ENCODE results near the gene DBNDD1. TPM values are rescaled to one million over a fixed set of nuclear protein-coding genes. Genes with fewer than 3 reads are reported as not detected.

The DBNDD1 gene
- total and polyA plus RNA-seq, 8 donors: 6.2 to 12.9 (median 9.5) TPM

GRCh38 chr16:89966756-89967155 lies 52.5 kb downstream of the DBNDD1 start:
- intact Hi-C loops (cut with DNase I): no loop called here
- Histone ChIP-seq H3K4me1 (peaks cover 0 to 11% (median 7%) of the 10 kb centered on the region in 3 donors), H3K36me3 (no peaks in the 10 kb centered on the region), H3K27ac (no peak overlapping the region), H3K9me3 (no peaks in the 10 kb centered on the region), H3K4me3 (no peak overlapping the region), H3K27me3 (no peaks in the 10 kb centered on the region)
- no peak for TF ChIP-seq CTCF (IDR thresholded peaks at IDR 0.05)
- DNase-seq (no peak), ATAC-seq (no peak), FAIRE-seq (no peak)
- 88 to 89% methylated on average over 9 of the region's 9 CpGs for WGBS, 2 donors

DNA sequence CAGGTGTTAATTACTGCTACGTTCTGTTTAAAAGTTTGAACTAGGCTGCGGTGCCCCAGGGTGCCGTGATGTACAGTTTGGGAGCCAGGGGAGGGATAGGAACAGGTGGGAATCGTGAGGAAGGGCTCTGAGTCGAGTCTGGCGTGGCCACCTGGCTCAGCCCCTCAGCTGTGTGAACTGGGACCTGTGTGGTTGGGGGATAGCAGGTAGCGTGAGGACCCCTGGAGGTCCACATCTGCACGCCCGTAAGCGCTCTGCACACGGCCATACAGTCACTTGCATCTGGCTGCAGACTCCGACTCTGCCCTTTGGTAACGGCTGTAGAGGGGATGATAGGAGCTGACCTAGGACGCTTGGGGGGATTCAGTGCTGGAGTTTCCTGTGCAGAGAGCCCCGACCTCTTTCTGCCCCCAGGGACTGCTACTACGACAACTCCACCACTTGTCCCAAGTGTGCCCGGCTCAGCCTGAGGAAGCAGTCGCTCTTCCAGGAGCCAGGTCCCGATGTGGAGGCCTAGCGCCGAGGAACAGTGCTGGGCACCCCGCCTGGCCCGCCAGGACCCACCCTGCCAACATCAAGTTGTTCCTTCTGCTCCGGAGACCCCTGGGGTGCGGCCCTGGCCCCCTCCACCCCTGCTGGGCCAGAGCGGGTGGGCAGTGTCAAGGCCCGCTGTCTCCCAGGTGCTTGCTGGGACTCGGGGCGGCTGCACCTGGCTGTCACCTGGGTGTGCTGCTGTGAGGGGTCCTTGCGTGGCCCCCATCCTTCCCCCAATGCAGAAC lies 53.6 kb downstream of the DBNDD1 start:
- intact Hi-C loops (cut with DNase I): no loop called here
- WGBS, 2 donors: 88 to 91% methylated on average over 30 of the region's 30 CpGs
- no peak for ATAC-seq
- Histone ChIP-seq H3K27me3 (no peaks in the 10 kb centered on the region), H3K9me3 (no peaks in the 10 kb centered on the region), H3K4me1 (no peaks in the 10 kb centered on the region), H3K4me3 (no peak overlapping the region), H3K36me3 (no peaks in the 10 kb centered on the region), H3K27ac (no peak overlapping the region)
- FAIRE-seq: no peak
- DNase-seq: no peak
- no peak for TF ChIP-seq CTCF (IDR thresholded peaks at IDR 0.05)

DNA sequence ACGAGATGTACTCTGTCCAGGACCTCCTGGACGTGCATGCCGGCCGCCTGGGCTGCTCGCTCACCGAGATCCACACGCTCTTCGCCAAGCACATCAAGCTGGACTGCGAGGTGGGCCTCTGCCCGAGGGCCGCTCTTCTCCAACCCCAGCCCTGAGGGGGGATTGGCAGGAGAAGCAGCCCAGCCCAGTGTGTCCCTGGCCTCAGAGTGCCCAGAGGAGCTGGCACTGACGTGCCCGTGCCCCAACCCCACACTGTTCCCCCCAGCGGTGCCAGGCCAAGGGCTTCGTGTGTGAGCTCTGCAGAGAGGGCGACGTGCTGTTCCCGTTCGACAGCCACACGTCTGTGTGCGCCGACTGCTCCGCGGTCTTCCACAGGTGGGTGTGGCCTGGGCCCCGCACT lies 55.1 kb downstream of the DBNDD1 start:
- no peak overlapping the region for H3K27ac ChIP-seq
- DNase-seq (no peak), FAIRE-seq (no peak), ATAC-seq (no peak)
- no peak for TF ChIP-seq CTCF (IDR thresholded peaks at IDR 0.05)
- no peaks in the 10 kb centered on the region for H3K4me1 ChIP-seq
- no peaks in the 10 kb centered on the region for H3K9me3 ChIP-seq
- H3K27me3 ChIP-seq: no peaks in the 10 kb centered on the region
- intact Hi-C loops (cut with DNase I): no loop called here
- H3K4me3 ChIP-seq: no peak overlapping the region
- 90% methylated on average over 25 of the region's 25 CpGs for WGBS, 2 donors
- no peaks in the 10 kb centered on the region for H3K36me3 ChIP-seq

GRCh38 chr16:89962754-89963498 lies 56.3 kb downstream of the DBNDD1 start:
- ATAC-seq (no peak), FAIRE-seq (no peak), DNase-seq (no peak)
- no peaks in the 10 kb centered on the region for H3K4me1 ChIP-seq
- peaks cover 0 to 3% (median 0%) of the 10 kb centered on the region in 3 donors for H3K36me3 ChIP-seq
- intact Hi-C loops (cut with DNase I): no loop called here
- no peak for TF ChIP-seq CTCF (IDR thresholded peaks at IDR 0.05)
- no peak overlapping the region for H3K4me3 ChIP-seq
- H3K27me3 ChIP-seq: no peaks in the 10 kb centered on the region
- no peaks in the 10 kb centered on the region for H3K9me3 ChIP-seq
- H3K27ac ChIP-seq: no peak overlapping the region
- WGBS, 2 donors: 87 to 90% methylated on average over 26 of the region's 26 CpGs

- no peaks in the 10 kb centered on the region for H3K27me3 ChIP-seq
- H3K36me3 ChIP-seq: peaks cover 0 to 9% (median 0%) of the 10 kb centered on the region in 3 donors
- no peak for DNase-seq
- no peak for TF ChIP-seq CTCF (IDR thresholded peaks at IDR 0.05)
- FAIRE-seq: no peak
- no peak overlapping the region for H3K27ac ChIP-seq
- intact Hi-C loops (cut with DNase I): no loop called here
- no peaks in the 10 kb centered on the region for H3K4me1 ChIP-seq
- no peaks in the 10 kb centered on the region for H3K9me3 ChIP-seq
- 93 to 95% methylated on average over 23 of the region's 23 CpGs for WGBS, 2 donors
- H3K4me3 ChIP-seq: no peak overlapping the region
- ATAC-seq: no peak
Measured at GRCh38 chr16:89961920-89962319, 57.3 kb downstream of the DBNDD1 start.

Data from pancreas (tissue), 10 donors.